Measurements from ENCODE around the gene RBP7. TPM values are rescaled to one million over a fixed set of nuclear protein-coding genes. Genes with fewer than 3 reads are reported as not detected.
"Not testable (repeated sequence)": the region's sequence is repeated elsewhere in the genome, so short reads cannot be mapped to it uniquely, and the experiment has no call there.

RBP7 gene
- total RNA-seq, 1 donor from 2014 or later, result 1.0 TPM

DNA sequence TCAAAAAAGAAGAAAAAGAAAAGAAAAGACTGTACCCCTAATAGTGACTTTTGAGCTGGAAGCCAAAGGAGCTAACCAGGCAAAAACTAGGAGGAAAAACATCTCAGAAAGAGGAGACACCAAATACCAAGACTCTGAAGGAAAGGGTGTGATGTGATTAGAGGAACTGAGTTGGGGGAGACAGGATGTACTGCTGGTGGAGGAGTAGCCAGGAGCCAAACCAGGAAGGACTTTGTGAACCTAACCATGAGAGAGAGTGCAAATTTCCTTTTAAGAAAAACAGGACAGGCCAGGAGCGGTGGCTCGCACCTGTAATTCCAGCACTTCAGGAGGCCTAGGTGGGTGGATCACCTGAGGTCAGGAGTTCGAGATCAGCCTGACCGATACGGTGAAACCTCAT is 4.1 kb upstream of the RBP7 start:
- H3K27ac Mint-ChIP-seq (ENCODE audit: unreplicated experiment), result no peak overlapping the region
- H3K9me3 Mint-ChIP-seq (ENCODE audit: unreplicated experiment), result no peaks in the 10 kb centered on the region
- H3K79me2 ChIP-seq (ENCODE audit: insufficient read depth, low read length), result no peaks in the 10 kb centered on the region

GRCh38 chr1:9993561-9994075 is 3.4 kb upstream of the RBP7 start:
- no peak for DNase-seq (ENCODE audit: low read depth)
- no peaks in the 10 kb centered on the region for H4K20me1 ChIP-seq (ENCODE audit: insufficient read depth, low read length)
- no peak overlapping the region for H3K4me3 ChIP-seq (ENCODE audit: insufficient read depth, low read depth, low read length)
- H3K4me1 ChIP-seq (ENCODE audit: insufficient read depth, low read length), result no peaks in the 10 kb centered on the region
- Mint-ChIP-seq H3K36me3 (ENCODE audit: low read depth, unreplicated experiment) (no peaks in the 10 kb centered on the region), H3K4me1 (ENCODE audit: low read depth, unreplicated experiment) (no peaks in the 10 kb centered on the region), H3K4me3 (ENCODE audit: unreplicated experiment) (no peak overlapping the region), H3K9me3 (ENCODE audit: unreplicated experiment) (no peaks in the 10 kb centered on the region), H3K27me3 (ENCODE audit: low read depth, unreplicated experiment) (peaks cover 21% of the 10 kb centered on the region), H3K27ac (ENCODE audit: unreplicated experiment) (no peak overlapping the region)
- no peak overlapping the region for H2AFZ ChIP-seq (ENCODE audit: low read depth, low read length)
- TF ChIP-seq EZH2 (IDR thresholded peaks at IDR 0.05; ENCODE audit: insufficient read depth, low read length), result no peak
- no peak for TF ChIP-seq CTCF (IDR thresholded peaks at IDR 0.05; ENCODE audit: insufficient read depth, low read depth, low read length)
- H3K9me3 ChIP-seq (ENCODE audit: insufficient read depth, low read depth, low read length), result no peaks in the 10 kb centered on the region
- no peak overlapping the region for H3K27ac ChIP-seq (ENCODE audit: low read depth, low read length)
- no peaks in the 10 kb centered on the region for H3K79me2 ChIP-seq (ENCODE audit: insufficient read depth, low read length)
- H3K9ac ChIP-seq (ENCODE audit: low read length), result no peak overlapping the region
- H3K36me3 ChIP-seq (ENCODE audit: insufficient read depth, low read length), result no peaks in the 10 kb centered on the region
- H3K27me3 ChIP-seq (ENCODE audit: insufficient read depth, low read length), result peaks cover 15% of the 10 kb centered on the region
- no peak overlapping the region for H3K4me2 ChIP-seq (ENCODE audit: low read length)
- no peak for FAIRE-seq

More for the DNA sequence above, 4.1 kb upstream of the RBP7 start:
- no peaks in the 10 kb centered on the region for H3K36me3 ChIP-seq (ENCODE audit: insufficient read depth, low read length)
- Mint-ChIP-seq H3K4me3 (ENCODE audit: unreplicated experiment) (no peak overlapping the region), H3K4me1 (ENCODE audit: low read depth, unreplicated experiment) (no peaks in the 10 kb centered on the region), H3K27me3 (ENCODE audit: low read depth, unreplicated experiment) (peaks cover 14% of the 10 kb centered on the region), H3K36me3 (ENCODE audit: low read depth, unreplicated experiment) (no peaks in the 10 kb centered on the region)
- H3K27ac ChIP-seq (ENCODE audit: low read depth, low read length), result no peak overlapping the region
- peaks cover 11% of the 10 kb centered on the region for H3K27me3 ChIP-seq (ENCODE audit: insufficient read depth, low read length)
- DNase-seq (ENCODE audit: low read depth) (no peak), FAIRE-seq (no peak)
- no peak for TF ChIP-seq EZH2 (IDR thresholded peaks at IDR 0.05; ENCODE audit: insufficient read depth, low read length)
- no peak for TF ChIP-seq CTCF (IDR thresholded peaks at IDR 0.05; ENCODE audit: insufficient read depth, low read depth, low read length)
- H3K4me3 ChIP-seq (ENCODE audit: insufficient read depth, low read depth, low read length), result no peak overlapping the region
- no peak overlapping the region for H2AFZ ChIP-seq (ENCODE audit: low read depth, low read length)
- H3K9me3 ChIP-seq (ENCODE audit: insufficient read depth, low read depth, low read length), result no peaks in the 10 kb centered on the region
- H3K4me2 ChIP-seq (ENCODE audit: low read length), result no peak overlapping the region
- H3K9ac ChIP-seq (ENCODE audit: low read length), result no peak overlapping the region
- H4K20me1 ChIP-seq (ENCODE audit: insufficient read depth, low read length), result no peaks in the 10 kb centered on the region
- no peaks in the 10 kb centered on the region for H3K4me1 ChIP-seq (ENCODE audit: insufficient read depth, low read length)

DNA sequence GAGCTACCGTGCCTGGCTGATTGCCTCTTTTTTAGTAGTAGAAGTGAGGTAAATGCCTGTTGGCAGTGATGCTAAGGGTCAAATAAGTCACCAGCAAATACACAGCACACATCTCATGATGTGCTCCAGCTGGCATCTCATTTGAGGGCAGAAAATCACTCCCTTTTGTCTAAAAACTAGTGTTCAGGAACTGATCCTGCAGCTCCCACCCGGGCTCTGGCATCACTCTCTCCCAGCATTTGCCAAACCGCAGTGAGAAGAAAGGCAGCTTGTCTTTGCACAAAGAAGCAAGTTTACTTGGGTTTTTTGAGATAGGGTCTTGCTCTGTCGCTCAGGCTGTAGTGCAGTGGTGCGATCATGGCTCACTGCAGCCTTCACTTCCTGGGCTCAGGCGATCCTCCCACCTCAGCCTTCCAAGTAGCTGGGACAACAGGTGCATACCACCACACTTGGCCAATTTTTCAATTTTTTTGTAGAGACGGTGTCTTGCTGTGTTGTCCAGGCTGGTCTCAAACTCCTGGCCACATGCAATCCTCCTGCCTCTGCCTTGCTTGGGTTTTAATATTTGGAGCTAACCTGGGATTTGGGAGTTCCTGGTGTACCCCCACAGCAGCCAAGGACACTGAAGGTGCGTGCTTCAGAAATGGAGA is 4.1 kb downstream of the RBP7 start:
- FAIRE-seq (no peak), DNase-seq (ENCODE audit: low read depth) (peak; percentile 10)
- Histone ChIP-seq H4K20me1 (ENCODE audit: insufficient read depth, low read length) (no peaks in the 10 kb centered on the region), H2AFZ (ENCODE audit: low read depth, low read length) (no peak overlapping the region), H3K4me1 (ENCODE audit: insufficient read depth, low read length) (no peaks in the 10 kb centered on the region), H3K4me2 (ENCODE audit: low read length) (no peak overlapping the region), H3K9ac (ENCODE audit: low read length) (no peak overlapping the region), H3K79me2 (ENCODE audit: insufficient read depth, low read length) (no peaks in the 10 kb centered on the region), H3K36me3 (ENCODE audit: insufficient read depth, low read length) (no peaks in the 10 kb centered on the region), H3K27ac (ENCODE audit: low read depth, low read length) (no peak overlapping the region), H3K9me3 (ENCODE audit: insufficient read depth, low read depth, low read length) (no peaks in the 10 kb centered on the region), H3K4me3 (ENCODE audit: insufficient read depth, low read depth, low read length) (no peak overlapping the region), H3K27me3 (ENCODE audit: insufficient read depth, low read length) (peaks cover 16% of the 10 kb centered on the region)
- Mint-ChIP-seq H3K9me3 (ENCODE audit: unreplicated experiment) (no peaks in the 10 kb centered on the region), H3K4me3 (ENCODE audit: unreplicated experiment) (no peak overlapping the region), H3K36me3 (ENCODE audit: low read depth, unreplicated experiment) (no peaks in the 10 kb centered on the region), H3K27ac (ENCODE audit: unreplicated experiment) (no peak overlapping the region), H3K27me3 (ENCODE audit: low read depth, unreplicated experiment) (peaks cover 23% of the 10 kb centered on the region), H3K4me1 (ENCODE audit: low read depth, unreplicated experiment) (no peaks in the 10 kb centered on the region)
- TF ChIP-seq CTCF (IDR thresholded peaks at IDR 0.05; ENCODE audit: insufficient read depth, low read depth, low read length) (no peak), EZH2 (IDR thresholded peaks at IDR 0.05; ENCODE audit: insufficient read depth, low read length) (no peak)

DNA sequence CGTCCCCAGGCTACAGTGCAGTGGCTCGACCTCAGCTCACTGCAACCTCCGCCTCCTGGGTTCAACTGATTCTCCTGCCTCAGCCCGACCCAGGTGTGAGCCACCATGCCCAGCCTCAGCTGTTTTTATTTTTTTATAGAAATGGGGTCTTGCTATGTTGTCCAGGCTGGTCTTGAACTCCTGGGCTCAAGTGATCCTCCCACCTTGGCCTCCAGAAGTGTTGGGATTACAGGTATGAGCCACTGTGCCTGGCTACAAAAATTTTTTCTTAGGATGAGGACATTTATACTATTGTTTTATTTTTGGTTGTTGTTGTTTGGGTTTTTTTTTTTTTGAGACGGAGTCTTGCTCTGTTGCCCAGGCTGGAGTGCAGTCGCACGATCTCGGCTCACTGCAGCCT is 8.2 kb downstream of the RBP7 start:
- not testable (repeated sequence) for H3K9me3 Mint-ChIP-seq (ENCODE audit: unreplicated experiment); H4K20me1 ChIP-seq (ENCODE audit: insufficient read depth, low read length); H3K27ac Mint-ChIP-seq (ENCODE audit: unreplicated experiment); FAIRE-seq; H3K4me2 ChIP-seq (ENCODE audit: low read length); H3K9ac ChIP-seq (ENCODE audit: low read length); H3K27ac ChIP-seq (ENCODE audit: low read depth, low read length); H3K36me3 Mint-ChIP-seq (ENCODE audit: low read depth, unreplicated experiment); H2AFZ ChIP-seq (ENCODE audit: low read depth, low read length); H3K36me3 ChIP-seq (ENCODE audit: insufficient read depth, low read length); H3K4me3 ChIP-seq (ENCODE audit: insufficient read depth, low read depth, low read length); DNase-seq (ENCODE audit: low read depth); H3K79me2 ChIP-seq (ENCODE audit: insufficient read depth, low read length); H3K27me3 ChIP-seq (ENCODE audit: insufficient read depth, low read length); H3K4me1 ChIP-seq (ENCODE audit: insufficient read depth, low read length); H3K4me1 Mint-ChIP-seq (ENCODE audit: low read depth, unreplicated experiment); H3K9me3 ChIP-seq (ENCODE audit: insufficient read depth, low read depth, low read length); H3K4me3 Mint-ChIP-seq (ENCODE audit: unreplicated experiment); H3K27me3 Mint-ChIP-seq (ENCODE audit: low read depth, unreplicated experiment)

All from astrocyte (in vitro differentiated cells and primary cell).